HT1080 (cell line): ENCODE results near the gene CYBC1. TPM values are rescaled to one million over a fixed set of nuclear protein-coding genes. Genes with fewer than 3 reads are reported as not detected.
A peak's percentile ranks its signal among the peaks of the same experiment; 100 is the strongest.

Experiments
- DNase-seq: peaks from one replicate; pipeline ENCODE4 v3.0.0-alpha.2; 2015; ENCODE audit warnings: low read depth
- total RNA-seq: library from RNA; depleted of rRNA; stranded (reverse); fragments of >200 nt; shearing (Covaris generic); gene quantifications from 2 replicates; pipeline ENCODE4 v1.2.3, GENCODE V29; 2014

Gene CYBC1
- total RNA-seq, 1 experiment from 2014 or later: 39.6 TPM

DNA sequence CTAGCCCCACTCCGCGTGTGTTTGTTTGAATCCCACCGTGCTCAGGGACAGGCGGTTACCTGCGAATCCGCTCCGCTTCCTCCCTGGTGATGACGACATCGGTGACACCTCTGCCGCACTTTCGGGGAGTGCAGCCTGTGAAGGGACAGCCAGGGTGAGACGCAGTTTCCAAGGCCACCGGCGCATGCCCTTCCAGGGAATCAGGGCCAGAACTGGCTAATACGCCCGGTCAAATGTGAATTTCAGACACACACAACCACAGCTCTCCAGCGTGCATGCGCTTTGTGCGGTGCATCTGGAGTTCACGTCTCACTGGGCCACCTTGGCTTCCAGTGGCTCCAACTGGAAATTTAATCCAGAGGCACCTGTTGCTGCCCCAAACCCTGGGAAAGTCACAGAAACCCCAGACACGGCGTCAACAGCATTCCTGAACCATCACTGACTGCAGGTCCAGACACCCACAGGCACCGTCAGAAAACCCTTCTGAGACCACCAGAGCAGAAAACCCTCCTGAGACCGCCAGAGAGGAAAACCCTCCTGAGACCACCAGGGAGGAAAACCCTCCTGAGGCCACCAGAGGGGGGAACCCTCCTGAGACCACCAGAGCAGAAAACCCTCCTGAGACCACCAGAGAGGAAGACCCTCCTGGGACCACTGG is 39.0 kb downstream of the CYBC1 start:
- no peak for DNase-seq

DNA sequence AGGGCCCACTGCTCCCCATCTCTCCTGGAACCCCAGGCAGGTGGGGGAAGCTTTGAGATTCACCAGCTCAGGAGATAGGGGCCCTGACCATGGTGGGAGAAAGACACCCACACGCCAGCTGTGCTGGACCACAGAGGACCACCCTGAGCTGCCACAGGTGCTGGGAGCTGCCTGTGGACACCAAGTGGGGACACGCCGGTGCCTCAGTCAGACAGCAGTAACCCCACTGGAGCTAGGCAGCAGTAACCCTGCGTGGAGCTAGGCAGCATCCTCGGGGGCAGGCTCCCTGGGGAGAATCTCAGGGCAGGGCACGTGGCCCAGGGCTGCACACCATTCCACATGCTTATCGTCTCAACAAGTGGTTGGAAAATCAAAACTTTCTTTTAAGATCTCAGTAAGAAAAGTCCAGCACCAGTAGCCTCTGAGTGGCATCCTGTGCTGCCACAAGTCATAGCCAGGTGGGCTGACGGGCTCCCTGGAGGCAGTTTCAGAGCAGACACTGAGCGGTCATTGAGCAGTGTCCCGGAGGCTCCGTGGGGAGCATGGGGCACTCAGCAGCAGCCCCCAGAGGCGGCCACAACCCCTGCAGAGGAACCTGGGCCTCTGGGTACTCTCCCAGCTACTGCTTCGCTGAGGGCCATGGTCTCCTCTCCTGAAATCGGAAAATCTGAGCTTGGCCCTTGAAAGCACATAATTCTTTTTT is 40.4 kb downstream of the CYBC1 start:
- no peak for DNase-seq

DNA sequence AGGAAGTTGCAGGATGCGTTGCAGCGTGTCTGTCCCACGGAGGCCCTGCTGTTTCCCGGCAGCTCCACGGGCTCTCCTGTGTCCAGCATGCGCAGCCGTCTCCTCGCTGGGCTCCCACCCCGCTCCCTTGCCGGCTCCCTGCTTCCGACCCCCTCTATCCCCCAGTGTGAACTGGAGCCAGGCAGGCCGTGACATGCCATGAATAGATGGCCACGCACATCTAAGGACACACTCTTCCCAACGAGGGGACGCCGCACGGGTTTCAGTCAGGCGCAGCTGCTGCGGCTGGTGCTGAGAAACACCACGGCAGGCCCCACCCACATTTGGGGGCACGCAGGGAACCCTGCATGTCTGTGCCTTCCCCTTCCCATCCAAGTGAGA is 41.6 kb downstream of the CYBC1 start:
- DNase-seq: no peak

DNA sequence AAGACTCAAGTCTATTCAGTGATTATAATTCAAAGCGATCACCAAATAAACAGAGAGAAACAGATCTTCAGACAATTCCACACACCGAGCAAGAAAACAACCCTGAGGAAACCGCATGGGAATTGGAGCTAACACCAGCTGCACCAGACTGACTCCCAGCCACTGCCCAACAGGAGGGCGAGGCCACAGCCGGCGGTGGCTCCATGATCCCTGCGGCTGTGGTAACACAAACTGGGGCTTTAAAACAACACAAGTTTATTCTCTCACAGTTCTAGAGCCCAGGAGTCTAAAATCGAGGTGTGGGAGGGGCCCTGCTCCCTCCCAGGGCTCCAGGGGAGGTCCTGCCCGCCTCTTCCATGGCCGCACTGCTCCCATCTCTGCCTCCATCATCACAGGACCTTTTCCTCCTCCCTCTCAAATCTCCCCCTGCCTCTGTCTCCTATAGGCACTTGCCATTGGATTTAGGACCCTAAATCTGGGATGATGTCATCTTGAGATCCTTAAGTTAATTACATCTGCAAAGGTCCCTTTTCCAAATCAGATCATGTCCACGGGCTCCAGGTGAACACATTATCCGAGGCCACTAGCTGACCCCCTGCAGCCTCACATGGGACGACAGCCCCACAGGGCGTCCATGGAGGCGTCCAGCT is 42.1 kb downstream of the CYBC1 start:
- DNase-seq: no peak

DNA sequence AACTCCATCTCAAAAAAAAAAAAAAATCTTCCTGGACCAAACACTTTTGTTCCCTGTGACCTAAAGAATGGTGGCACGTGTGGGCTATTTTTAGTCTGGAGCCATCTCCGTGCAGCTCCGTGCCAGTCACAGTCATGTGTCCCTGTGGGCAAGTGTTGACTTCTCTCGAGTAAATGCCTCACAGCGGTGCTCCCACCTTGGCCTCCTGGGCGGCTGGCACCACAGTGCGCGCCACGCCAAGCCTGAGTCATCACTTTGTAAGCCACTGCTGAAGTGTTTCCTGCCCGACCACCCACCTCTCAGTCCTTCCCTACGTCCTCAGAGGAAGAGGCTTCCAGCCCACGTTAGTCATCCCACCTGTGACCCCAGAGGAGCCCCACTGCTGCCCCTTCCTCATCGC is 43.3 kb downstream of the CYBC1 start:
- peak; percentile 90 for DNase-seq

DNA sequence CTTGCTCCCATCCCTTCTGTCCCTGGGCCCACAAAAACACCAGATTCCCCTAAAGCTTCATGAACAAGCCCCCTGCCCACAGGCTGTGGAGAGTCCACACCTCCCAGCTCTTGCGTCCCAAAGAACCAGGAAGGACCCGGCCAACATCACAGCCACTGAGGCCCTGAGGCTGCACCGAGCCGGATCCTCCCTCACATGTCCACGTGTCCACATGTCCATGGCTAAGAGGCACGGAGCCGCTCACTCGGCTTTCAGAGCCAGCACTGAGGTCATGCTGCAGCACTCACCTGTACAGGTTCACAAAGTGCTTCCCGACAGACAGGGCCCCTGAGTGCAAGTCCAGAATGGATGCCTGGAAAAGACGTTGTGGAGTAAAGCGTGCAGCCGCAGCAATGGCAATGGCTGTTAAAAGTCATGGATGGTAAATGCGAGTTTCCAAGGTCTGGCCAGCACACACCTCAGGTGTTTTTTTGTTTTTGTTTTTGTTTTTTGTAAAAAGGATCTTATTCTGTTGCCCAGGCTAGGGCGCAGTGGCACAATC is 44.4 kb downstream of the CYBC1 start:
- no peak for DNase-seq

DNA sequence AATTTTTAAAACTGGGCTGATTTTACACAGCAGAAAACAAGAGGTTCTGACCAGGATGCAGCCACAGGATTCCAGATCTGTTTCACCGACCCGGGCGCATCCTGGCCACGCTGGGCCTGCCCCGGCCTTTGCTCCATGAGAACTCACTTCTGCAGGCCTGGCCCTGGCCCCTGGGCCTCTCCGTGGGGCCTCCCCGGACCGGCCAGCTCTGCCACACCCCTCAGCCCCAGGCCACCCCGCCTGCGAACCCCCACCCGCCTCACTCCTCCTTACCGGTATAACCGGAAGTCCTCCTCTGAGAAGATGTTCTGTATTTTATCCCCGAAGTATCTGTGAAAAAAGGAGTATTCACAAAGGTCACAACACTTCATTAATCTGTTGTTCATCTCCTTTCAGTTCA is 45.5 kb downstream of the CYBC1 start:
- no peak for DNase-seq

DNA sequence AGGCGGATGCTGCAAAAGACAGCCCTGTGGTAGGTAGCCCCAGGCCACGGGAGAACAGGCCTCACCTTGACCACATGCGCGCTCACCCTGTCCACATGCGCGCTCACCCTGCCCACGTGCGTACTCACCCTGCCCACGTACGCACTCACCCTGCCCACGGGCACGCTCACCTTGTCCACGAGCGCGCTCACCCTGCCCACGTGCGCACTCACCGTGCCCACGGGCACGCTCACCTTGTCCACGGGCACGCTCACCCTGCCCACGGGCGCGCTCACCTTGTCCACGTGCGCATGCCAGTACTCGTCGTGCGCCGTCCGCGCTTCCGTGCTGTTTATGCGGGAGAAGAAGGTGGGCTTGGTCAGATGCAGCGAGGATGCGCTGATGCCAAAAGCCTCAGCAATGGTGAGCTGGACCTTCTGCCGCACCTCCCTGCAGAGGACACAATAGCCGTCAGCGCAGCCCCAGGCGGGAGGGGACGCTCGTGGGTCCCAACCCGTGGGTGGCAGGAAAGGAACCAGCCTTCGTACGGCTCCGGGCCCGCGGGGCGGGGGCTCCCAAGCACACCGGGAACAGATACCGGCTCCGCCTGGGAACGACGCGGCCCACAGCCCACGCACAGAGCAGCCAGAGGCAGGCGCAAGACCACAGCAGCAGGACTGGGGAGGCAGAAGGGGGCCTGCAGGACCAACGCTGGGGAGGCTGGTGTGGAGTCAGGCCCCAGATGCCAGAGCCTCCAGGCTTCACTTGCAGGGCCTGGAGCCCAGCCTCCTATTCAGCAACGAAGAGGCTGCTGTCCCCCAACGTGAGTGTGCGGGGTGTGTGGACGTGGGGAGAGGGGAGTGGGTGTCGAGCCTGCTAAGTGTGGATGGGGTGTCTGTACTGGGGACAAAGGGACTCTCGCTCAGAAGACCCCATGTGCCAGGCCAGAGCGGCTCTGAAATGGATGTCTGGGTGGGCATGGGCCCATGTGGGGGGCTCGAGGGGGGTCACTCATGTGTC is 46.6 kb downstream of the CYBC1 start:
- no peak for DNase-seq

DNA sequence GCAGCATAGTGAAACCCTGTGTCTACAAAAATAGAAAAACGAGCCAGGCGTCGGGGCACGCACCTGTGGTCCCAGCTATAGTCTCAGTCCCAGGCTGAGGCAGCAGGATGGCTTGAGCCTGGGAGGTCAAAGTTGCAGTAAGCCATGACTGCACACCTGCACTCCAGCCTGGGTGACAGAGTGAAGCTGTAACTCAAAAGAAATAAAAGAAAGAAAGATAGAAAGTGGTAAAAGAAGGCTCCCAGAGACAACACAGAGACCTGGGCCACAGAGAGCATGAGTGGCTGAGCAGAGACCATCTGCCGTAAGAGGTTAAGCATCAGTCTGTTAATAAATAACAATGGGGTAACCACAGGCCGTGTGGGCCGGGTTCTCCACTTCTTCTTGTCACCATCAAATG is 47.7 kb downstream of the CYBC1 start:
- DNase-seq: no peak

DNA sequence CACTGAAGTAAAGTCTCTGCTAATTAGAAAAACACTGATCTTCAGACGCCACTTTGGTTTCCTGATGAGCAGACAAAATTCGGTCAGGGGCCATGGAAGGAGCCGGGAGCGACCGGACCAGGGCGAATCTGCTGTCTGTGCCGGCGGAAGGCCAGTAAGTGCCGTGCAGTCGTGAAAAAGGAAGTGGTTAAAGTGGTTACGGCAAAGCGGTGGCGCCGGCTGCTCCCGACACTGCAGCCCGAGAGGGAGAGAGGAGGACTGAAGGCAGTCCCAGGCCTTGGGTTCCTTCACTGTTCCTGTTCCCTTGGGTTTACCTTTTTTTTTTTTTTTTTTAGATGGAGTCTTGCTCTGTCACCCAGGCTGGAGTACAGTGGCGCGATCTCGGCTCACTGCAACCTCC is 49.7 kb downstream of the CYBC1 start:
- no peak for DNase-seq

DNA sequence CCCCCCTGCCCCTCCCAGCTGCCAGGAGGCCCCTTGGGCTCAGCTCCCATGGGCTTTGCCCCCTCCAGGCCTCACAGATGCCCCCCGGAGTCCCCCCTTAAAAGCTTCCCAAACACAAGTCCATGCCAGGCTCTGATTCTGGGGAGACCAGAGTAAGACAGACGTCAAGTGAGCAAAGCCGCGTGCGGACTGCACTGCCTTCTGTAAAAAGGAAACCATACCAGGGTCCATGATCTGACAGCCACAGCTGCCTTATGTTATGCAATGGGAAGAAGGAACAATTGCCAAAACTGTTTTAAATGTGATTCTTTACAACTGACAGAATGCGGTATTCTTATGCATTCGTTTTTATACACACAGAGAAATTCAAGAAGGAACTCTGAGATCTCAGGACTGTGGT is 50.3 kb downstream of the CYBC1 start:
- DNase-seq: no peak

DNA sequence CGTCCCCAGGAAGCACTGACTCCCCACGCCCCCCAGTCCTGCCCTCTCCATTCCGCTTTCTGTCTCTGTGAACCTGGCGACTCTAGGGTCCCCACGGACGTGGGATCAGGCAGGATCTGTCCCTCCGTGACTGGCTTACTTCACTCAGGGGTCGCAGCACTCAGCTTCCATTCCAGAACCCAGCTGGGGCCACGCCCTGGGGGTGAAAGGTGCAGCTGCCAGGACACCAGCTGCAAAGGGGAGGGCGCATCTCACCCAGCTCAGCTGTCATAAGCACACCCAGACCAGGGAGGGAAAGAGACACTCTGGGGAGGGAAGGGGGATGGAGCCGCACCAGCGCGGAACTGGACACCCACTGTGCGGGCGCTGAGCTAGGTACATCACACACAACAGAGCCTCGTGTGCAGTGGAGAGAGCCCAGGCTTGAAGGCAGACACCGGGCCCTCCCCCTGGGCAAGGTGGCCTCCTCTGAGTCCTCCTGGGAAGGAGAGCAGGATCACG is 50.9 kb downstream of the CYBC1 start:
- no peak for DNase-seq

DNA sequence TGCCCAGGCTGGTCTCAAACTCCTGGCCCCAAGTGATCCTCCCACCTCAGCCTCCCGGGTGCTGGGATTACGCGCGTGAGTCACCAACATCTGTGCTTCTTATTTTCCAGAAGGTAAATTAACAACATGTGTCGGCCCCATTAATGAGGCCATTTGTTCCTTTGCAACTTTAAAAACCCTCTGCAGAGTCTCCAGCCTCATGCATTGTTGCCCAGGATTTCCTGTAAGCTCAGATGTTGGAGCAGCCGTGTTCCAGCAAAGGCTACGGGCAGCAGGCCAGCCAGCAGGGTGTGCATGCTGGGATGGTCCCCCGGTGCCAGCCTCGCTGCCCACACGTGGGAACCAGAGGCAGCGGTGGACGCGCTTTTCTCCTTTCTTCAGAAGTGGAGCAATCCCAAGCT is 51.5 kb downstream of the CYBC1 start:
- DNase-seq: no peak

DNA sequence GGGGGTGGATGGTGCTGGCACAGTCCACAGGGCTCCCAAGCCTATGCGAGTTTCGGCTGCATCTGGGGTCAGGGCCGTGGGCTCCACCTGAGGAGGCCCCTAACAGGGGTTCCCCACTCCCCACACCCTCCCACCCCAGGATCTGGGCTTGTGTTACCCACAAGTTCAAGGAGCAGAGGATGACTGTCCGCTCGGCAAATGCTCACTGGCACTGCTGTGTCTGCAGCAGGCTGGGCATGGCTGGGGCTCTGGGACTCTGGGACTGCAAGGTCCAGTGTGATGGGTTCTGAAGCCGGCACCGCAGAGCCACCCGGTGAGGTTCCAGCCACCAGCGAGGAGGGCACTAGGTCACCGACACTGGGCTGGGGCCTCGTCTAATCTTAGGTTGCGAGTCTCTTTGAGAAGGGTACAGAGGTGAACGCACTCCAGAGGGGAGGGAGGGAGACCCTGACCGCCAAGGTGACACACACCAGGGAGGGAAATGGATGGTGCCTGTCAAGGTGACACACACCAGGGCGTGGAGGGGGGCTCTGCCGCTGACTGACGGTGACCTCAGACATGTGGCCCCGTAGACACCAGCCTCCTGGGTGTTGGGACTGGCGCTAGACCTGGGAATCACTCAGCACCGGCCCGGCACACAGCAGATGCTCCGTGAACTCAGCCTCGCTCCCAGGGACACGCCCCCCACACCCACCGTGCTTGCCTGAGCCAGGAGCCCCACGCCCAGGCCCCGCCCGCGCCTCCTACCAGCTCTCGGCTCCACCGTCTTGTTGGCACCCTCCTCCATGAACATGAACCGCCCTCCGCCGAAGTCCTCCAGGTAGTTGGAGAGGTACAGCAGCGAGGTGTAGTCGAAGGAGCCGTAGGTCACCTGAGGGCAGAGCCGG is 52.9 kb downstream of the CYBC1 start:
- DNase-seq: no peak

DNA sequence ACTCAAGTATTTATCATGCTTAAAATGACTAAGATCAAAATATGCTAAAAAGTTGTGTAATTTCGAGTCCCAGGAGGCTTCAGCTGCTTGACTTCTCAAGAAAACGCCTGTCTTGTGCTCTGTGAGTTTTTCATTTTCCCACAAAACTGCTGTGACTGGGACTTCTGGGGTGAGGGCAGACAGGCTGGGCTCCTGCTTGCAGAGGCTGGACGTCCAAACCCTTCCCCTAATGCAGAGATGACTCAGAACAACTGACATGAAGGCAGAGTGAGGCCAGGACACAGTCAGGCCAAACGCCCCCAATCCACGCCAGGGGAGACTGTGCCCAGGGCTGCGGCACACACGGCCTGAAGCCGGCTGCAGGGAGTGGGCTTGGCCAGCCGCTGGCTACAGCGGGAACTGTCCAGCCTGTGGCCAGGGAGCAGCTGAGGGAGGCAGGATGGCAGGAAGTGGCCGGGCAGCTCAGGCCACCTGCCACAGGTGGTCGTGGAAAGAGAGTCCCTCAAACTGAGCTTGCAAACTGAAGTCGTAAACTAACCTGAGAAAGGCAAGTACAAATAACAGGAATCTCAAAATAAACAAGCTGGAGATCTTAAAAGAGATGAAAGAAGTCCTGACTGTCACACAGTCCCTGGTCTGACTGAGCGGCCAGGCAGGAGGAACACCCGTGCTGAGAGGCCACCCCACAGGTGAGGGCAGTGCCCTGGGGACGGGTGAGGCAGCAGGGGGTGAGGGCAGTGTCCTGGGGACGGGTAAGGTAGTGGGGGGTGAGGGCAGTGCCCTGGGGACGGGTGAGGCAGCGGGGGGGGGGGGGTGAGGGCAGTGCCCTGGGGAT is 53.7 kb downstream of the CYBC1 start:
- DNase-seq: peak; percentile 14

DNA sequence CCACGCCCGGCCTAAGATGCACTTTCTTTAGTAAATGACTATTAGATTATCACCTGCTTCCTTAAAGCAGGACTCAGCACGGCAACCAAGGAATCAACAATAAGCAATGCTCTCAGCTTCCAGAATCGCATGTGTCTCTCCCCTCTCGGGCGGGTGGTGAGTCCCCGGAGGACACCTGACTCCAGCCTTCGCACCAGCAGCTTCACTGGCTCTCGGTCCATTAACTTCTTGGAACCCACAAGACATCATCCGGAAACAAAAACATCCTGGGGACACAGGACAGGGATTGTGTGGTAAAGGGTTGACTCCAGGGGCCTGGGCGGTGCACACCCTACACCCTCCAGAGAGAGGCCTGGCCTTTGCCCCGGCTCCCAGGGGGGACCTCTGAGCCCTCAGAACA is 56.3 kb downstream of the CYBC1 start:
- no peak for DNase-seq

DNA sequence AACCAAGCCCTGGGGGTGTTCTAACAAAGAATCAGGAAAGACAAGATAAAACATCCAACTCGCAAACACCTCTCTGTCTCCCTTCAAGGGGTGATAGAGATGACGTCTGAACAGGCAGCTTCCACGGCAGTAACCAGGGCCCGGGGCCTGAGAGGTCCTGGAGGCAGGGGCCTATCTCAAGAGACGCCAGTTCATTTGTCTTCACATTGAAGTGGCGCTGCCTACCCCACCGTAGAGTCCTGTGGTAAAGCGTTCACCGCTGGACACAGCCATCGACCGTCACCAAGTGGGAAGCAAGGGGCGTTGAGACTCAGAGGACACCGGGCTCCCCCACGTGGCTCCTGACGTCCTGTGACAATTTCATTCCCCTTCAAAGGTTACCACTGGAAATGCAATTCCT is 57.6 kb downstream of the CYBC1 start:
- DNase-seq: no peak
